ENCODE measurements around the gene HMCN1. TPM values are rescaled to one million over a fixed set of nuclear protein-coding genes. Genes with fewer than 3 reads are reported as not detected.

HMCN1 gene
- total RNA-seq, 1 experiment from 2014 or later, result 0.23 TPM

DNA sequence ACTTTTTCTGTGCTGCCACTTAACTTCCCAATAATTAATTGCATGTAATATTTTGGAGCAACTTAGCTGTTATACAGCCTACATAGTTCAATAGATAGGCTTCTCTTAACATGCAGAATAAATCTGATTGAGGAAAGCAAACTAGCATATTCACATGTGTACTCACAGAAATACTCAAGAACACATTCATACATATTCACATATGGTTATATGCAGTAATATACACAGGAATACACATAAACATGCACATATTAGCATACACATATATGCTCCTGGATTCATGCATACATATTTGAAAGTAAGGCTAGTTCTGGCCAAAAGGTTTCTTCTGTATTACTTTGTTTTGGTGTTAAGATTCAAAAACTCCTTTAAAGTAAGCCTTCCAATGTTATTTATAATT is 73.1 kb downstream of the HMCN1 start:
- ChIA-PET POLR2A (no interaction called here), CTCF (no interaction called here)
- DNase-seq (ENCODE audit: low read depth, low spot score) (no peak), ATAC-seq (no peak)
- in situ Hi-C loops (cut with HindIII; ENCODE audit: low pct_unique_long_range_greater_than_20kb, low sequenced_read_pairs), result no loop called here
- H3K4me3 ChIP-seq (ENCODE audit: low read depth in 2 of 2, low read length in 2 of 2), result no peak overlapping the region
- no peaks in the 10 kb centered on the region for H3K27me3 ChIP-seq (ENCODE audit: control insufficient read depth, insufficient read depth, low read length)
- H3K9me3 ChIP-seq (ENCODE audit: control insufficient read depth, insufficient read depth, low read depth, low read length), result no peaks in the 10 kb centered on the region
- BruUV-seq (replicated peaks), result no TSS peak
- no peak overlapping the region for H3K27ac ChIP-seq (ENCODE audit: low read length)
- TF ChIP-seq, protein P1, sequence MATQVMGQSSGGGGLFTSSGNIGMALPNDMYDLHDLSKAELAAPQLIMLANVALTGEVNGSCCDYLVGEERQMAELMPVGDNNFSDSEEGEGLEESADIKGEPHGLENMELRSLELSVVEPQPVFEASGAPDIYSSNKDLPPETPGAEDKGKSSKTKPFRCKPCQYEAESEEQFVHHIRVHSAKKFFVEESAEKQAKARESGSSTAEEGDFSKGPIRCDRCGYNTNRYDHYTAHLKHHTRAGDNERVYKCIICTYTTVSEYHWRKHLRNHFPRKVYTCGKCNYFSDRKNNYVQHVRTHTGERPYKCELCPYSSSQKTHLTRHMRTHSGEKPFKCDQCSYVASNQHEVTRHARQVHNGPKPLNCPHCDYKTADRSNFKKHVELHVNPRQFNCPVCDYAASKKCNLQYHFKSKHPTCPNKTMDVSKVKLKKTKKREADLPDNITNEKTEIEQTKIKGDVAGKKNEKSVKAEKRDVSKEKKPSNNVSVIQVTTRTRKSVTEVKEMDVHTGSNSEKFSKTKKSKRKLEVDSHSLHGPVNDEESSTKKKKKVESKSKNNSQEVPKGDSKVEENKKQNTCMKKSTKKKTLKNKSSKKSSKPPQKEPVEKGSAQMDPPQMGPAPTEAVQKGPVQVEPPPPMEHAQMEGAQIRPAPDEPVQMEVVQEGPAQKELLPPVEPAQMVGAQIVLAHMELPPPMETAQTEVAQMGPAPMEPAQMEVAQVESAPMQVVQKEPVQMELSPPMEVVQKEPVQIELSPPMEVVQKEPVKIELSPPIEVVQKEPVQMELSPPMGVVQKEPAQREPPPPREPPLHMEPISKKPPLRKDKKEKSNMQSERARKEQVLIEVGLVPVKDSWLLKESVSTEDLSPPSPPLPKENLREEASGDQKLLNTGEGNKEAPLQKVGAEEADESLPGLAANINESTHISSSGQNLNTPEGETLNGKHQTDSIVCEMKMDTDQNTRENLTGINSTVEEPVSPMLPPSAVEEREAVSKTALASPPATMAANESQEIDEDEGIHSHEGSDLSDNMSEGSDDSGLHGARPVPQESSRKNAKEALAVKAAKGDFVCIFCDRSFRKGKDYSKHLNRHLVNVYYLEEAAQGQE (IDR thresholded peaks at IDR 0.05; ENCODE audit: insufficient read depth in 1 of 2, low read depth in 2 of 2, low read length in 1 of 2), result no peak
- TF ChIP-seq SIN3A (IDR thresholded peaks at IDR 0.05; ENCODE audit: borderline replicate concordance, insufficient read depth, low read depth, low read length), result no peak
- TF ChIP-seq POLR2AphosphoS5 (IDR thresholded peaks at IDR 0.05; ENCODE audit: low read depth, low read length), result no peak
- no peak for TF ChIP-seq TCF7L2 (IDR thresholded peaks at IDR 0.05; ENCODE audit: low read depth, low read length)
- TF ChIP-seq, protein P2, sequence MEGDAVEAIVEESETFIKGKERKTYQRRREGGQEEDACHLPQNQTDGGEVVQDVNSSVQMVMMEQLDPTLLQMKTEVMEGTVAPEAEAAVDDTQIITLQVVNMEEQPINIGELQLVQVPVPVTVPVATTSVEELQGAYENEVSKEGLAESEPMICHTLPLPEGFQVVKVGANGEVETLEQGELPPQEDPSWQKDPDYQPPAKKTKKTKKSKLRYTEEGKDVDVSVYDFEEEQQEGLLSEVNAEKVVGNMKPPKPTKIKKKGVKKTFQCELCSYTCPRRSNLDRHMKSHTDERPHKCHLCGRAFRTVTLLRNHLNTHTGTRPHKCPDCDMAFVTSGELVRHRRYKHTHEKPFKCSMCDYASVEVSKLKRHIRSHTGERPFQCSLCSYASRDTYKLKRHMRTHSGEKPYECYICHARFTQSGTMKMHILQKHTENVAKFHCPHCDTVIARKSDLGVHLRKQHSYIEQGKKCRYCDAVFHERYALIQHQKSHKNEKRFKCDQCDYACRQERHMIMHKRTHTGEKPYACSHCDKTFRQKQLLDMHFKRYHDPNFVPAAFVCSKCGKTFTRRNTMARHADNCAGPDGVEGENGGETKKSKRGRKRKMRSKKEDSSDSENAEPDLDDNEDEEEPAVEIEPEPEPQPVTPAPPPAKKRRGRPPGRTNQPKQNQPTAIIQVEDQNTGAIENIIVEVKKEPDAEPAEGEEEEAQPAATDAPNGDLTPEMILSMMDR (IDR thresholded peaks at IDR 0.05), result no peak
- H3K4me1 ChIP-seq (ENCODE audit: control insufficient read depth, insufficient read depth, low read length), result no peaks in the 10 kb centered on the region
- intact Hi-C loops (cut with micrococcal nuclease; ENCODE audit: unreplicated experiment), result no loop called here
- H3K36me3 ChIP-seq (ENCODE audit: control insufficient read depth, insufficient read depth, low read length), result no peaks in the 10 kb centered on the region

DNA sequence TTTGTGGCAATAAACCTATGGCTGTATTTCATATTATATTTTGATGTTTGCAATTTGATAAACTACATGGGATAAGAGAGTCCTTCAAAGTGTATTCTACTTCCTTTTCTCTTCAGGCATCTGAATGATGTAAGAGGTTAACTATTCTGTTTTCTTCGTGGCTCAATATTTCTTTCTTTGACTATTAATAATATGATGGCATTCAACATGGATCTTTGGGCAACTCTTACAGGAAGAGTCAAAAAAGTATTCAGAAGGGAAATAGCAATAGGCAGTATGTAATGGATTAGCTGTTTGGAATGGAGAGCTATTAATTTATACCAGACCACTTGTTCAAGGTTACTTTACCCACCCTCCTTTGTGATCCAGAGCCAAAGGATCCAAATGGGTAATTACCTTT is 74.4 kb downstream of the HMCN1 start:
- in situ Hi-C loops (cut with HindIII; ENCODE audit: low pct_unique_long_range_greater_than_20kb, low sequenced_read_pairs), result no loop called here
- CTCF ChIA-PET, result no interaction called here
- intact Hi-C loops (cut with micrococcal nuclease; ENCODE audit: unreplicated experiment), result no loop called here
- BruUV-seq (replicated peaks), result no TSS peak
- Histone ChIP-seq H3K9me3 (ENCODE audit: control insufficient read depth, insufficient read depth, low read depth, low read length) (no peaks in the 10 kb centered on the region), H3K36me3 (ENCODE audit: control insufficient read depth, insufficient read depth, low read length) (no peaks in the 10 kb centered on the region), H3K4me1 (ENCODE audit: control insufficient read depth, insufficient read depth, low read length) (no peaks in the 10 kb centered on the region), H3K27me3 (ENCODE audit: control insufficient read depth, insufficient read depth, low read length) (no peaks in the 10 kb centered on the region), H3K4me3 (ENCODE audit: low read depth in 2 of 2, low read length in 2 of 2) (no peak overlapping the region), H3K27ac (ENCODE audit: low read length) (no peak overlapping the region)
- DNase-seq (ENCODE audit: low read depth, low spot score) (no peak), ATAC-seq (no peak)
- TF ChIP-seq, protein P1 (IDR thresholded peaks at IDR 0.05; ENCODE audit: insufficient read depth in 1 of 2, low read depth in 2 of 2, low read length in 1 of 2), result no peak
- TF ChIP-seq, protein P2 (IDR thresholded peaks at IDR 0.05), result no peak
- TF ChIP-seq POLR2AphosphoS5 (IDR thresholded peaks at IDR 0.05; ENCODE audit: low read depth, low read length) (no peak), SIN3A (IDR thresholded peaks at IDR 0.05; ENCODE audit: borderline replicate concordance, insufficient read depth, low read depth, low read length) (no peak), TCF7L2 (IDR thresholded peaks at IDR 0.05; ENCODE audit: low read depth, low read length) (no peak)
- POLR2A ChIA-PET, result no interaction called here

Data from Panc1 (cell line).